CD8-positive, alpha-beta memory T cell (primary cell): Measurements from ENCODE around the gene MED13L. TPM values are rescaled to one million over a fixed set of nuclear protein-coding genes. Genes with fewer than 3 reads are reported as not detected.

ENCODE experiments used
- CTCF ChIA-PET: fragments of 350-600 bp; sonication (Branson Sonifier 250); formaldehyde crosslinking; loops from one replicate; lab custom pipeline; 2021; ENCODE audit warnings: antibody characterized with exemption; lab: Charles Lee
- POLR2A ChIA-PET: fragments of 350-600 bp; sonication (Branson Sonifier 250); formaldehyde crosslinking; loops from one replicate; lab custom pipeline; 2021; ENCODE audit warnings: antibody characterized with exemption; lab: Charles Lee
- DNase-seq, 5 donors: peaks; one replicate each; pipeline versions ENCODE4 v3.0.0 to v3.0.0-alpha.2; 2020 to 2022; ENCODE audit warnings: mixed read lengths in 1 of 5
- H3K27ac ChIP-seq: one replicate; pipeline ENCODE4 v1.7.0; 2013; ENCODE audit warnings: low read depth, mild to moderate bottlenecking, low read length, moderate library complexity
- H3K27me3 ChIP-seq: 2 replicates; pipeline ENCODE4 v1.7.0; 2013; ENCODE audit warnings: low read length, mild to moderate bottlenecking; ENCODE audit not compliant: insufficient read depth, poor library complexity, severe bottlenecking
- H3K36me3 ChIP-seq: 2 replicates; pipeline ENCODE4 v1.7.0; 2013; ENCODE audit warnings: mild to moderate bottlenecking, low read length, moderate library complexity; ENCODE audit not compliant: insufficient read depth
- H3K4me1 ChIP-seq: 2 replicates; pipeline ENCODE4 v1.7.0; 2013; ENCODE audit warnings: mild to moderate bottlenecking, low read length, moderate library complexity; ENCODE audit not compliant: insufficient read depth
- H3K4me3 ChIP-seq: 2 replicates; pipeline ENCODE4 v1.7.0; 2013; ENCODE audit warnings: mild to moderate bottlenecking, low read length
- H3K9me3 ChIP-seq: 2 replicates; pipeline ENCODE4 v1.7.0; 2013; ENCODE audit warnings: mild to moderate bottlenecking, low read length
- H3K27ac Mint-ChIP-seq, 8 donors: one replicate each; pipeline ENCODE4 v1.8.0; 2020 to 2021; ENCODE audit warnings: mixed read lengths in 8 of 8, mild to moderate bottlenecking in 6 of 8, inconsistent platforms in 3 of 8, moderate library complexity in 3 of 8
- H3K27me3 Mint-ChIP-seq, 2 donors: one replicate each; pipeline ENCODE4 v1.8.0; 2020 to 2021; ENCODE audit warnings: mixed read lengths in 2 of 2, mild to moderate bottlenecking in 1 of 2, moderate library complexity in 1 of 2
- H3K36me3 Mint-ChIP-seq, 3 donors: one replicate each; pipeline ENCODE4 v1.8.0; 2020 to 2021; ENCODE audit warnings: mixed read lengths in 3 of 3, inconsistent platforms in 1 of 3, mild to moderate bottlenecking in 1 of 3
- H3K4me1 Mint-ChIP-seq, 3 donors: one replicate each; pipeline ENCODE4 v1.8.0; 2020 to 2021; ENCODE audit warnings: mixed read lengths in 3 of 3, inconsistent platforms in 1 of 3, mild to moderate bottlenecking in 1 of 3
- H3K4me3 Mint-ChIP-seq, 7 donors: one replicate each; pipeline ENCODE4 v1.8.0; 2020 to 2021; ENCODE audit warnings: mixed read lengths in 7 of 7, mild to moderate bottlenecking in 6 of 7, moderate library complexity in 4 of 7, inconsistent platforms in 2 of 7
- H3K9me3 Mint-ChIP-seq, 5 donors: one replicate each; pipeline ENCODE4 v1.8.0; 2020 to 2022; ENCODE audit warnings: mixed read lengths in 5 of 5, mild to moderate bottlenecking in 3 of 5, moderate library complexity in 2 of 5, inconsistent platforms in 1 of 5
- polyA plus RNA-seq: library from polyadenylated mRNA; unstranded; fragments of 300-500 nt; fragmentation: Illumina TruSeq; gene quantifications from one replicate; pipeline ENCODE4 v1.2.3, GENCODE V29; 2021
- total RNA-seq, 2 experiments: library from RNA; stranded (reverse); gene quantifications; one replicate each; pipeline ENCODE4 v1.2.3, GENCODE V29; 2021

MED13L gene
- total and polyA plus RNA-seq, 3 experiments from 2014 or later: 6.6 to 53.4 (median 49.7) TPM

GRCh38 chr12:116301621-116302020 is 24.1 kb upstream of the MED13L start:
- no peaks in the 10 kb centered on the region for H3K9me3 ChIP-seq

DNA sequence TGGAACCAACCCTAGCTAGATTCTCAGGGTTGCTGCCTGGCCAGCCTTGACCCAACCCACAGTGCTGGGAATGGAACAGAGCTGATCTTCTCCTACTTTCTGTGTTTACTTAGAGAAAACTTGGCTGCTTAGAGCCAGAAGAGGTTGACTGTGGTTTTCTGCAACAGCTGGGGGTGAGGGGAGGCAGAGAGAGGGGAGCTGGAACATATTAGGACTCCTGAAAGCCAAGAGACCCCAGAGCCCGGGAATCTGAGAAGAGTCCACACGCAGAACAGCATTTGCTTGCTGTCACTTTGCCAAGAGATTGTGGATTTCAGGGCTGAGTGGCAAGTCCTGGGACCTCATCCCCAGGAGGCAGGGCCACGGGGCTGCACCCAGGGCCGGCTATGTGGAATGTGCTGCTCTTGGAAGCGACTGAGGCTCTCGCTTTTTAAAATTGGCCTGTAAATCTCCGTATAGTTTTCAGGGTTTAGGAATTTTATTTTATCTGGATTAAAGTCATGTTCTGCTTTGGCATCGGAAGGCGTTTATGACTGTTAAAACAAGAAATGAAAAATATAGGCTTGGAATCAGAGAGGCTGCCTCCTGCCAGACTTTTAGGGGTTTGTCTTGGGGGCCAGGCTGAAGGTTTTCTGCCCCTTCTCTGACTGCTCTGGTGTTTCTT is 22.3 kb upstream of the MED13L start:
- H3K36me3 Mint-ChIP-seq: peaks cover 0 to 7% (median 2%) of the 10 kb centered on the region in 3 donors
- Histone ChIP-seq H3K36me3 (no peaks in the 10 kb centered on the region), H3K4me3 (no peak overlapping the region), H3K27ac (no peak overlapping the region), H3K27me3 (no peaks in the 10 kb centered on the region), H3K9me3 (no peaks in the 10 kb centered on the region), H3K4me1 (no peaks in the 10 kb centered on the region)
- H3K4me1 Mint-ChIP-seq: no peaks in the 10 kb centered on the region
- H3K27me3 Mint-ChIP-seq: peaks cover 5 to 8% of the 10 kb centered on the region in 2 donors
- POLR2A ChIA-PET: no interaction called here
- H3K27ac Mint-ChIP-seq: no peak overlapping the region
- no peak overlapping the region for H3K4me3 Mint-ChIP-seq
- CTCF ChIA-PET: no interaction called here
- no peak for DNase-seq
- no peaks in the 10 kb centered on the region for H3K9me3 Mint-ChIP-seq

More at GRCh38 chr12:116301621-116302020, 24.1 kb upstream of the MED13L start:
- Mint-ChIP-seq H3K9me3 (no peaks in the 10 kb centered on the region), H3K27ac (no peak overlapping the region), H3K27me3 (peaks cover 3 to 8% of the 10 kb centered on the region in 2 donors), H3K4me3 (no peak overlapping the region), H3K4me1 (no peaks in the 10 kb centered on the region), H3K36me3 (no peaks in the 10 kb centered on the region)
- H3K27me3 ChIP-seq: no peaks in the 10 kb centered on the region
- no peaks in the 10 kb centered on the region for H3K4me1 ChIP-seq
- H3K36me3 ChIP-seq: no peaks in the 10 kb centered on the region
- CTCF ChIA-PET: no interaction called here
- no peak overlapping the region for H3K4me3 ChIP-seq
- POLR2A ChIA-PET: no interaction called here
- DNase-seq: no peak
- no peak overlapping the region for H3K27ac ChIP-seq

- Mint-ChIP-seq H3K27ac (no peak overlapping the region), H3K27me3 (peaks cover 5 to 11% of the 10 kb centered on the region in 2 donors), H3K36me3 (peaks cover 0 to 7% (median 2%) of the 10 kb centered on the region in 3 donors), H3K9me3 (no peaks in the 10 kb centered on the region), H3K4me1 (no peaks in the 10 kb centered on the region), H3K4me3 (no peak overlapping the region)
- Histone ChIP-seq H3K4me1 (no peaks in the 10 kb centered on the region), H3K9me3 (no peaks in the 10 kb centered on the region), H3K4me3 (no peak overlapping the region), H3K36me3 (no peaks in the 10 kb centered on the region), H3K27me3 (no peaks in the 10 kb centered on the region), H3K27ac (no peak overlapping the region)
- CTCF ChIA-PET: no interaction called here
- no peak for DNase-seq
- POLR2A ChIA-PET: no interaction called here
Observed at GRCh38 chr12:116299064-116299463, 21.6 kb upstream of the MED13L start.

DNA sequence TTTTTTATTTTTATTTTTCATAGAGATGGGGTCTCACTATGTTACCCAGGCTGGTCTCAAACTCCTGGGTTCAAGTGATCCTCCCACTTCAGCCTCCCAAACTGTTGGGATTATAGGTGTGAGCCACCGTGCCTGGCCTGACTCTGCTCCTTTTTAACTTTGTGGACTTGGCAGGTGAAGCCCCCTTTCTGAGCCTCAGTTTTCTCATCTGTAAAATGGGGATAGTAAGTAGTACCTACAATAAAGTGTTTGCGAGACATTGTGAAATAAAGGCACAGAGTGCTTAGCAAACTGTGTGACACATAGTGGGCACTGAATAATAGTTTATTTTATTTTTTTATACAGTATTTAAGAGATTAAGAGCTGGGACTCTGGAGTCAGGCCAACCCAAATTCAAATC is 21.1 kb upstream of the MED13L start:
- H3K27ac ChIP-seq: no peak overlapping the region
- Mint-ChIP-seq H3K27ac (no peak overlapping the region), H3K9me3 (no peaks in the 10 kb centered on the region), H3K36me3 (peaks cover 0 to 7% (median 2%) of the 10 kb centered on the region in 3 donors), H3K4me1 (no peaks in the 10 kb centered on the region), H3K4me3 (no peak overlapping the region), H3K27me3 (peaks cover 5 to 11% of the 10 kb centered on the region in 2 donors)
- no peaks in the 10 kb centered on the region for H3K36me3 ChIP-seq
- ChIA-PET POLR2A (no interaction called here), CTCF (no interaction called here)
- H3K4me3 ChIP-seq: no peak overlapping the region
- DNase-seq: no peak
- H3K27me3 ChIP-seq: no peaks in the 10 kb centered on the region
- no peaks in the 10 kb centered on the region for H3K4me1 ChIP-seq
- H3K9me3 ChIP-seq: no peaks in the 10 kb centered on the region

DNA sequence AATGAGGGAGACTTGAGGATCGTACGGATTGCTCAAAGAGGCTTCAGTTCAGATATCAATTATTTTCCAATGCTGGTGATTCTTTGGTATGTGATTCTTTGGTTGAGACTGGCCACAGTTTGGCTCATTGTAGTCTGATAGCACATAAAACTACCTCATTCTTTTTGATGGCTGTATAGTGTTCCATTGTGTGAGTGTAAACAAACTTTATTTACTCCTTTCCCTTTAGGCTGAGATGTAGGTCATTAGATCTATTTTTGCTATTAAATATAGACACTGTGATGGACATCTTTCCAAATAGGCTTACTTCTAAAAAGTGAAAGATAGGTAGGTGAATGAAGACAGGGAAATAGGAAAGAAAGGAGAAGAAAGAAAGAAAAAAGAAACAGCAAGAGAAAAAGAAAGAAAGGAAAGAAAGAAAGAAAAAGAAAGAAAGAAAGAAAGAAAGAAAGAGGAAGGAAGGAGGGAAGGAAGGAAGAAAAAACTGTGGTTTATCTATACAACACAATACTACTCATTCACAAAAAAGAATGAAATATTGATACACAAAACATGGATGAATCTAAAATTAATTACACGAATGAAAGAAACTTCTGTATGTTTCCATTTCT is 19.8 kb upstream of the MED13L start:
- peaks cover 0 to 7% (median 2%) of the 10 kb centered on the region in 3 donors for H3K36me3 Mint-ChIP-seq
- ChIA-PET CTCF (no interaction called here), POLR2A (no interaction called here)

DNA sequence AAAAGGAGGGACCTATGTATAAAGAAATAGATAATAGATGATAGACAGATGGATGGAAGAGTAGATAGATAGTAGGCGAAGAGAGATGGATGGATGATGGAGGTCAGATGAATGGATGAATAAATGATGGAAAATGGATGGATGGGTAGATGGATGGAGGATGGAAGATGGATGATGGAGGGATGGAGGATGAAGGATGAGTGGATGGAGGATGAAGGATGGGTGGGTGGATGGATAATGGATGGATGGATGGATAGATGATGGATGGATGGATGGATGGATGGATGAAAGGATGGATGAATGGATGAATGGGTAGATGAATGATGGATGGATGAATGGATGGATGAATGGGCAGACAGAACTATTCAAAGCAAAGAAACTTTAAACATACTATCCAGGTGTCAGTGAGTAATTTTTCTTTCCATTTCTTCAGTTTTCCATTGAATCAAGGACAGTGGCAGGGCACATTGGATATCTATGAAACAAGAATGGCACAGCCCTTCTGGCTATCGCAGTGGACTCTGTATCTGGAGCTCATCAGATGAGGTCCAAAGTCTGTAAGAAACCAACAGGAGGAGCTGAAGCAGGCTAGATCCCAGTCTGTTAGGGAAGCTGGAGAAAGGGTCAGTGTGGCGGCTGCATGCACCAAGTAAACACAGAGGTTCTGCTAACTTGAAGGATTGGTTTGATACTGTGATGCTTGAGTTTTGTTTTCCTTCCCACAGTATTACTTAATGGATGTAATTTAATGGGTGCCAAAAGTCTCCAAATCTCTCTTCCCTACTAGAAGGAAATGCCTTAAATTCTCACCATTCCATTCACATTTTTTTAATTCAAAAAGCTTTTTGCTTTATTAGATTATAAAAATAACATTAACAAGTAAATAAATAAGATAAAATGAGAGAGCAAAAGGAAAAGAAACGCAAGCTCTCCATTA is 18.1 kb upstream of the MED13L start:
- H3K4me1 Mint-ChIP-seq: no peaks in the 10 kb centered on the region
- ChIA-PET CTCF (no interaction called here), POLR2A (no interaction called here)

More for the DNA sequence above, 19.8 kb upstream of the MED13L start:
- Histone ChIP-seq H3K27ac (no peak overlapping the region), H3K4me3 (no peak overlapping the region), H3K27me3 (no peaks in the 10 kb centered on the region), H3K9me3 (no peaks in the 10 kb centered on the region), H3K4me1 (no peaks in the 10 kb centered on the region), H3K36me3 (no peaks in the 10 kb centered on the region)
- Mint-ChIP-seq H3K27me3 (peaks cover 5 to 11% of the 10 kb centered on the region in 2 donors), H3K4me1 (no peaks in the 10 kb centered on the region), H3K9me3 (no peaks in the 10 kb centered on the region), H3K27ac (no peak overlapping the region), H3K4me3 (no peak overlapping the region)
- DNase-seq: no peak

GRCh38 chr12:116294454-116295165 is 17.1 kb upstream of the MED13L start:
- Histone ChIP-seq H3K4me1 (no peaks in the 10 kb centered on the region), H3K4me3 (no peak overlapping the region), H3K27ac (no peak overlapping the region), H3K9me3 (no peaks in the 10 kb centered on the region), H3K27me3 (no peaks in the 10 kb centered on the region), H3K36me3 (no peaks in the 10 kb centered on the region)
- no peaks in the 10 kb centered on the region for H3K4me1 Mint-ChIP-seq
- DNase-seq: no peak
- H3K9me3 Mint-ChIP-seq: no peaks in the 10 kb centered on the region
- ChIA-PET CTCF (no interaction called here), POLR2A (no interaction called here)
- peaks cover 0 to 7% (median 2%) of the 10 kb centered on the region in 3 donors for H3K36me3 Mint-ChIP-seq
- H3K27me3 Mint-ChIP-seq: peaks cover 2 to 11% of the 10 kb centered on the region in 2 donors
- no peak overlapping the region for H3K4me3 Mint-ChIP-seq
- no peak overlapping the region for H3K27ac Mint-ChIP-seq

More for the DNA sequence above, 18.1 kb upstream of the MED13L start:
- H3K27me3 Mint-ChIP-seq: peaks cover 5 to 11% of the 10 kb centered on the region in 2 donors
- H3K36me3 Mint-ChIP-seq: peaks cover 0 to 7% (median 2%) of the 10 kb centered on the region in 3 donors
- H3K4me3 ChIP-seq: no peak overlapping the region
- H3K4me1 ChIP-seq: no peaks in the 10 kb centered on the region
- no peaks in the 10 kb centered on the region for H3K9me3 ChIP-seq
- no peak overlapping the region for H3K4me3 Mint-ChIP-seq
- H3K36me3 ChIP-seq: no peaks in the 10 kb centered on the region
- no peak for DNase-seq
- no peak overlapping the region for H3K27ac ChIP-seq
- H3K27ac Mint-ChIP-seq: no peak overlapping the region
- no peaks in the 10 kb centered on the region for H3K27me3 ChIP-seq
- no peaks in the 10 kb centered on the region for H3K9me3 Mint-ChIP-seq
